ENCODE data around the gene TRIM71.
A peak's percentile ranks its signal among the peaks of the same experiment; 100 is the strongest.
"Not testable (repeated sequence)": the region's sequence is repeated elsewhere in the genome, so short reads cannot be mapped to it uniquely, and the experiment has no call there.

The TRIM71 gene

DNA sequence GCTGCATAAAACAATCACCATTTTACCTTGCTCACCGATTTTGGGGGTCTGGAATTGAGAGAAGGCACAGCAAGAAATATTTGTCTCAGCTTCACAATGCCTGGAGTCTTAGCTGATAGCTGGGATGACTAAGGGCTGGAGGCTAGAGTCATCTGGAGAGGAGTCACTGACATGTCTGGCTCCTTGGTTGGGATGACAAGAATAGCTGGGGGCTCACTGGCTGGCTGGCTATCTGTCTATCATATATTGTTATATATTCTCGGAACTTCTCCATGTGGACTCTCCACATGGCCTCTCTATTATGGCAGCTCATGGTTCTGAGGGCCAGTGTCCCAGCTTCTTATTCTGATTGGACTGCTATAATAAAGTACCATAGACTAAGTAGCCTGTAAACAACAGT is 20.0 kb upstream of the TRIM71 start:
- DNase-seq (ENCODE audit: insufficient read length, low spot score) (no peak), FAIRE-seq (no peak)
- TF ChIP-seq SPI1 (IDR thresholded peaks at IDR 0.05; ENCODE audit: low read depth, low read length) (no peak), PAX5 (IDR thresholded peaks at IDR 0.05; ENCODE audit: insufficient read depth, low read length, severe bottlenecking) (no peak), TAF1 (IDR thresholded peaks at IDR 0.05; ENCODE audit: low read depth, low read length) (no peak), POLR2A (IDR thresholded peaks at IDR 0.05; ENCODE audit: low read depth, low read length) (no peak), POLR2AphosphoS5 (IDR thresholded peaks at IDR 0.05; ENCODE audit: low read depth, low read length) (no peak), POU2F2 (IDR thresholded peaks at IDR 0.05; ENCODE audit: low read depth, low read length) (no peak)

DNA sequence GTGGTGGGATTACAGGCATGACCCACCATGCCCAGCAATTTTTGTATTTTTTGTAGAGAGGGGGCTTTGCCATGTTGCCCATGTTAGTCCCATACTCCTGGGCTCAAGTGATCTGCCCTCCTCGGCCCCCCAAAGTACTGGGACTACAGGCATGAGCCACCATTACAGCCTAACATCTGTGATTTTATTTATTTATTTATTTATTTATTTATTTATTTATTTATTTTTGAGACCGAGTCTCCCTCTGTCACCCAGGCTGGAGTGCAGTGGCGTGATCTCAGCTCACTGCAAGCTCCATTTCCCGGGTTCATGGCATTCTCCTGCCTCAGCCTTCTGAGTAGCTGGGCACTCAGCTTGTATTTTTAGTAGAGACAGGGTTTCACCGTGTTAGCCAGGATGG is 16.4 kb upstream of the TRIM71 start:
- not testable (repeated sequence) for FAIRE-seq; DNase-seq (ENCODE audit: insufficient read length, low spot score)

GRCh38 chr3:32813180-32813579 is 4.6 kb upstream of the TRIM71 start:
- TF ChIP-seq POU2F2 (IDR thresholded peaks at IDR 0.05; ENCODE audit: low read depth, low read length) (no peak), POLR2A (IDR thresholded peaks at IDR 0.05; ENCODE audit: low read depth, low read length) (no peak), TAF1 (IDR thresholded peaks at IDR 0.05; ENCODE audit: low read depth, low read length) (no peak), POLR2AphosphoS5 (IDR thresholded peaks at IDR 0.05; ENCODE audit: low read depth, low read length) (no peak), PAX5 (IDR thresholded peaks at IDR 0.05; ENCODE audit: insufficient read depth, low read length, severe bottlenecking) (no peak), SPI1 (IDR thresholded peaks at IDR 0.05; ENCODE audit: low read depth, low read length) (no peak)
- no peak for FAIRE-seq
- DNase-seq (ENCODE audit: insufficient read length, low spot score) = no peak

- FAIRE-seq (no peak), DNase-seq (ENCODE audit: insufficient read length, low spot score) (no peak)
- TF ChIP-seq POLR2AphosphoS5 (IDR thresholded peaks at IDR 0.05; ENCODE audit: low read depth, low read length) = no peak
- no peak for TF ChIP-seq PAX5 (IDR thresholded peaks at IDR 0.05; ENCODE audit: insufficient read depth, low read length, severe bottlenecking)
- TF ChIP-seq POLR2A (IDR thresholded peaks at IDR 0.05; ENCODE audit: low read depth, low read length) = no peak
- no peak for TF ChIP-seq POU2F2 (IDR thresholded peaks at IDR 0.05; ENCODE audit: low read depth, low read length)
- TF ChIP-seq SPI1 (IDR thresholded peaks at IDR 0.05; ENCODE audit: low read depth, low read length) = no peak
- TF ChIP-seq TAF1 (IDR thresholded peaks at IDR 0.05; ENCODE audit: low read depth, low read length) = no peak
Measured at GRCh38 chr3:32814361-32814760, 3.4 kb upstream of the TRIM71 start.

DNA sequence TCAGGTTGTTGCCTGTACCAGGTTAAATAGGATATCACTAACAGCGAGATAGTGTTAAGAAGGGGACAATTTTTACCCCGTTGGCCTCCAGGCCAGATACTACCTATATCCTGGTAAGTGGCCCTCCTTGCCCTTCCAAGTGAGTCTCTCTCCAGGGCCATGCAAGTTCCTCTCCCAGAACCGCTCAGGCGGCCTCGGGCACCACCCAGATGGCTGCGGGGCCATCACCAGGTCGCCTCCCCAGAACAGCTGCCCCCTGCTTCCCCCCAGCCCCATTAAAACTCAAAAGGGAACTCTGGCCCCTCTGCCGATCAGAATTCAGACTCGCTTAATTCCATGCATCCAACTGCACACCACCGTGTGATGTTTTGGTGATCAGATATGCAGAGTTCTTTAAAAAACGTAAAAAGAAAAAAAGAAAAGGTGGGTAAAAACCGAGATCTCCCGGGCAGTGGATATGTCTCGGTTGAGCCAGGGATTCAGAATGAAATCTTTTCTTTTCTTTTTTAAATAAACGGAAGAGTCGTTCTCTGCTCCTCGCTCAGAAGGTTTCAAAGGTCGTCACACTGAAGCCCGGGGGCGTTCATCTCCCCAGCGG is 1.9 kb upstream of the TRIM71 start:
- FAIRE-seq (no peak), DNase-seq (ENCODE audit: insufficient read length, low spot score) (no peak)
- TF ChIP-seq TAF1 (IDR thresholded peaks at IDR 0.05; ENCODE audit: low read depth, low read length) = no peak
- TF ChIP-seq SPI1 (IDR thresholded peaks at IDR 0.05; ENCODE audit: low read depth, low read length) = no peak
- TF ChIP-seq POU2F2 (IDR thresholded peaks at IDR 0.05; ENCODE audit: low read depth, low read length) = no peak
- no peak for TF ChIP-seq POLR2A (IDR thresholded peaks at IDR 0.05; ENCODE audit: low read depth, low read length)
- TF ChIP-seq PAX5 (IDR thresholded peaks at IDR 0.05; ENCODE audit: insufficient read depth, low read length, severe bottlenecking) = no peak
- TF ChIP-seq POLR2AphosphoS5 (IDR thresholded peaks at IDR 0.05; ENCODE audit: low read depth, low read length) = no peak

GRCh38 chr3:32816439-32817256 is 1.1 kb upstream of the TRIM71 start:
- DNase-seq (ENCODE audit: insufficient read length, low spot score) (peak; percentile 47), FAIRE-seq (no peak)
- TF ChIP-seq POLR2A (IDR thresholded peaks at IDR 0.05; ENCODE audit: low read depth, low read length) (no peak), POU2F2 (IDR thresholded peaks at IDR 0.05; ENCODE audit: low read depth, low read length) (no peak), TAF1 (IDR thresholded peaks at IDR 0.05; ENCODE audit: low read depth, low read length) (no peak), SPI1 (IDR thresholded peaks at IDR 0.05; ENCODE audit: low read depth, low read length) (no peak), POLR2AphosphoS5 (IDR thresholded peaks at IDR 0.05; ENCODE audit: low read depth, low read length) (no peak), PAX5 (IDR thresholded peaks at IDR 0.05; ENCODE audit: insufficient read depth, low read length, severe bottlenecking) (no peak)

- FAIRE-seq = no peak
- DNase-seq (ENCODE audit: insufficient read length, low spot score) = no peak
Measured at GRCh38 chr3:32817257-32817557, 590 bp upstream of the TRIM71 start.

DNA sequence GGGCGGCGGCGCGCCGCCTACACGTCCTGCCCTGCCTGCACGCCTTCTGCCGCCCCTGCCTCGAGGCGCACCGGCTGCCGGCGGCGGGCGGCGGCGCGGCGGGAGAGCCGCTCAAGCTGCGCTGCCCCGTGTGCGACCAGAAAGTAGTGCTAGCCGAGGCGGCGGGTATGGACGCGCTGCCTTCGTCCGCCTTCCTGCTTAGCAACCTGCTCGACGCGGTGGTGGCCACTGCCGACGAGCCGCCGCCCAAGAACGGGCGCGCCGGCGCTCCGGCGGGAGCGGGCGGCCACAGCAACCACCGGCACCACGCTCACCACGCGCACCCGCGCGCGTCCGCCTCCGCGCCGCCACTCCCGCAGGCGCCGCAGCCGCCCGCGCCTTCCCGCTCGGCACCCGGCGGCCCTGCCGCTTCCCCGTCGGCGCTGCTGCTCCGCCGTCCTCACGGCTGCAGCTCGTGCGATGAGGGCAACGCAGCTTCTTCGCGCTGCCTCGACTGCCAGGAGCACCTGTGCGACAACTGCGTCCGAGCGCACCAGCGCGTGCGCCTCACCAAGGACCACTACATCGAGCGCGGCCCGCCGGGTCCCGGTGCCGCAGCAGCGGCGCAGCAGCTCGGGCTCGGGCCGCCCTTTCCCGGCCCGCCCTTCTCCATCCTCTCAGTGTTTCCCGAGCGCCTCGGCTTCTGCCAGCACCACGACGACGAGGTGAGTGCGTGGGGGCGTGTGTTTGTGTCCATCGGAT is 602 bp downstream of the TRIM71 start:
- peak; percentile 16 for FAIRE-seq
- DNase-seq (ENCODE audit: insufficient read length, low spot score) = no peak
- TF ChIP-seq PAX5 (IDR thresholded peaks at IDR 0.05; ENCODE audit: insufficient read depth, low read length, severe bottlenecking) (no peak), POLR2A (IDR thresholded peaks at IDR 0.05; ENCODE audit: low read depth, low read length) (no peak), SPI1 (IDR thresholded peaks at IDR 0.05; ENCODE audit: low read depth, low read length) (no peak), TAF1 (IDR thresholded peaks at IDR 0.05; ENCODE audit: low read depth, low read length) (no peak)

More at GRCh38 chr3:32817257-32817557, 590 bp upstream of the TRIM71 start:
- no peak for TF ChIP-seq SPI1 (IDR thresholded peaks at IDR 0.05; ENCODE audit: low read depth, low read length)
- no peak for TF ChIP-seq POLR2AphosphoS5 (IDR thresholded peaks at IDR 0.05; ENCODE audit: low read depth, low read length)
- TF ChIP-seq POLR2A (IDR thresholded peaks at IDR 0.05; ENCODE audit: low read depth, low read length) = no peak
- no peak for TF ChIP-seq POU2F2 (IDR thresholded peaks at IDR 0.05; ENCODE audit: low read depth, low read length)
- no peak for TF ChIP-seq PAX5 (IDR thresholded peaks at IDR 0.05; ENCODE audit: insufficient read depth, low read length, severe bottlenecking)
- no peak for TF ChIP-seq TAF1 (IDR thresholded peaks at IDR 0.05; ENCODE audit: low read depth, low read length)

DNA sequence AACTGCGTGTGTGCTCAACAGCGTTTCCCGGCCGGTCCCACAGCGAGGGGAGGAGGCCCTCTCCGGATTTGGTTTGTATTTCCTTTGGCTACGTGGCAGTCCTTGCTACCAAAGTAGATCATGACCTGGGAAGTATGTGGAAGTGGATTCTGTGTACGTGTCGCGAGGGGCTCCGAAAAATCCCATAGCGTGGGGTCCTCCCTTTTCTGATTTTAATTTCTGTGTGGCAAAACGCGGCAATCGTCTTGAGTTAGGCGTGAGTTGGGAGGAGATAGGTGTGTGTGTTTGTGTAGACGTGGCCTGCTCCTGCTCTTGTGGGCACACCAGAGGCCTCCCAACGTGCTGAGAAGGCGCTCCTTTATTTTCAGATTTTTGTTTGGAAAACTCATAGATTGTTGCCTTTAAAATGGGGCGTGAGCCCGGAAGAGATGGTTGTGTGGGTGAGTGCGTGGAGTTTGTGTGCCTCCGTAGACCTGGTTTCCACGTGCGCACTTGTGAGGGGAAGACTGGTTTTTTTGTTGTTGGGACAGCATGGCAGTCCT is 1.2 kb downstream of the TRIM71 start:
- no peak for TF ChIP-seq TAF1 (IDR thresholded peaks at IDR 0.05; ENCODE audit: low read depth, low read length)
- no peak for TF ChIP-seq PAX5 (IDR thresholded peaks at IDR 0.05; ENCODE audit: insufficient read depth, low read length, severe bottlenecking)
- TF ChIP-seq POU2F2 (IDR thresholded peaks at IDR 0.05; ENCODE audit: low read depth, low read length) = no peak
- TF ChIP-seq POLR2AphosphoS5 (IDR thresholded peaks at IDR 0.05; ENCODE audit: low read depth, low read length) = no peak
- no peak for FAIRE-seq
- DNase-seq (ENCODE audit: insufficient read length, low spot score) = no peak
